H7 (cell line): ENCODE data around the gene GHITM. TPM values are rescaled to one million over a fixed set of nuclear protein-coding genes. Genes with fewer than 3 reads are reported as not detected.
A peak's percentile ranks its signal among the peaks of the same experiment; 100 is the strongest.
"Not testable (repeated sequence)": the region's sequence is repeated elsewhere in the genome, so short reads cannot be mapped to it uniquely, and the experiment has no call there.

ENCODE experiments used
- DNase-seq: peaks from one replicate; pipeline ENCODE4 v3.0.0; 2012
- H3K27me3 ChIP-seq: 2 replicates; pipeline ENCODE4 v1.6.0; 2011; ENCODE audit warnings: mild to moderate bottlenecking, low read length; ENCODE audit not compliant: control insufficient read depth, insufficient read depth
- H3K36me3 ChIP-seq: replicated peaks from 2 replicates; pipeline ENCODE4 v1.5.1; 2011; ENCODE audit warnings: low read length; ENCODE audit not compliant: control insufficient read depth, insufficient read depth
- H3K4me3 ChIP-seq: 2 replicates; pipeline ENCODE4 v1.5.1; 2011; ENCODE audit warnings: low read depth, mild to moderate bottlenecking, control low read depth, low read length, moderate library complexity; ENCODE audit not compliant: insufficient read depth
- total RNA-seq: library from RNA; depleted of rRNA; stranded (reverse); fragments of >200 nt; shearing (Covaris generic); gene quantifications from 2 replicates; pipeline ENCODE4 v1.2.3, GENCODE V29; 2014

GHITM gene
- total RNA-seq, 1 experiment from 2014 or later, result 165 TPM

DNA sequence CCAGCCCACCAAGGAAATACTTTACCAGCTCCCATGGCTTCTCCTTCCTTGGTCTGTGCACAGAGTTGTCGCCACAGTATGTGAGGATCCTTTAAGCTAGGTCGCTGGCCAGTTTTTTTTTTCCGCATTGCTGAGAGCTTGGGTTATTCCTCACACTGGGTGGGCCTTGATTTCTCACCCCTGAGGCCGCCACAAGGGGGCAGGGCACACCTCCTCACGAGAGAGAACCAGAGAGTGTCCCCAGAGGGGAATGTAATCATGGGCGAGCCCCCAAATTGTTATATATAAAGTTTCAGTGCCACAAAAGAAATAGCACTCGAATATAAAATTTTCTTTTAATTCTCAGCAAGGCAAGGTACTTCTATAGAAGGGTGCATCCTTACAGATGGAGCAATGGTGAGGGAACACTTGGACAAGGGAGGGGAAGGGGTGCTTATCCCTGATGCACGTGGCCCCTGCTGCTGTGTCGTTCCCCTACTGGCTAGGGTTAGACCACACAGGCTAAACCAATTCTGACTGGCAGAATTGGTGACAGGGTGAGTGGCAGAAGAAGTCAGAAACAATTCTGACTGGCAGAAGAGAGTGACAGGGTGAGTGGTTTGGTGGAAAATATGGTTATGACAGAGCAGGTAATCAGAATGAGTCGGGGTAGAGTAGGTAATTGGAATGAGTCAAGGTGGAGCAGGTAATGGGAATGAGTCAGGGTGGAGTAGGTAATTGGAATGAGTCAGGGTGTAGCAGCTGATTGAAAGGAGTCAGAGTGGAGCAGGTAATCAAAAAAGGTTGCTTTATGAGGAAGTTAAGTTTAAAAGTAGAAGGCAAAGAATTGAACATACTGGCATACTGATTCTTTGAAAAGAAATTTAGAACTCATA, 13.2 kb upstream of the GHITM start:
- not testable (repeated sequence) for H3K27me3 ChIP-seq, H3K36me3 ChIP-seq

DNA sequence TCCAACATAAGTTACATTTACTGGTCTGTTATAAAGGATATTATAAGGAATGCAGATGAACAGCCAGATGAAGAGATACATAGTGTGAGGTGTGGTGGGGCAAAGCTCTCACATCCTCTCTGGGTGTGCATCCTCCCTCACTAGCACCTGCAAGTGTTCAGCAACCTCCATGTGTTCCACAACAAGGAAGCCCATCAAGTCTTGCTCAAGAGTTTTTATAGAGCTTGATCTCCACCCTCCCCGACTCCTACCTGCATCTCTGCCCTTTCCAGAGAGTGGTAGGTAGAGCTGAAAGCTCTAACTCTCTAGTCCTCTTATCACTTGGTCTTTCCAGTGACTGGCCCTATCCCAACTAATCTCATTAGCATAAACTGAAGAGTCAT, 12.5 kb upstream of the GHITM start:
- DNase-seq, result no peak
- H3K36me3 ChIP-seq, result no peaks in the 10 kb centered on the region
- no peaks in the 10 kb centered on the region for H3K27me3 ChIP-seq
- H3K4me3 ChIP-seq, result no peak overlapping the region

More for the DNA sequence above, 13.2 kb upstream of the GHITM start:
- H3K4me3 ChIP-seq, DNase-seq: not testable (repeated sequence)

DNA sequence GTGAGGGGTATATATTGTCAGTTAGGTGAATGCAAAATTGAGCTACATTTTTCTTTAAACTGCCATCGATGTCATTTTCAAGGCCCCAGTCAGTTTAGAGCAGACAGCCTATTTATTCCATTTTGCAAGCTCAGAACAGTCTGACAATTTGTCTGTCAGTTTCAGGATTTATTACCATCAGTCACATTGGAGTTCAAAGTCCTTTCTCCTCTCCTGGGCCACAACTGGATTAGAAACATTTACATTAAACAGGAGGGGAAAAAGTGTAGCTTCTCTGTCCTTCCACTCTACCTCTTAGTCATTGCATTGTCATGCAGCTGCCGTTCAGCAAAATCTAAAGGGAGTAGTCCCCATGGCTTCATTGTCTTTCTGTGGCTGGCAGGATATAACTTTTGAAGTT, 3.5 kb upstream of the GHITM start:
- Histone ChIP-seq H3K4me3 (no peak overlapping the region), H3K36me3 (no peaks in the 10 kb centered on the region), H3K27me3 (no peaks in the 10 kb centered on the region)
- no peak for DNase-seq

DNA sequence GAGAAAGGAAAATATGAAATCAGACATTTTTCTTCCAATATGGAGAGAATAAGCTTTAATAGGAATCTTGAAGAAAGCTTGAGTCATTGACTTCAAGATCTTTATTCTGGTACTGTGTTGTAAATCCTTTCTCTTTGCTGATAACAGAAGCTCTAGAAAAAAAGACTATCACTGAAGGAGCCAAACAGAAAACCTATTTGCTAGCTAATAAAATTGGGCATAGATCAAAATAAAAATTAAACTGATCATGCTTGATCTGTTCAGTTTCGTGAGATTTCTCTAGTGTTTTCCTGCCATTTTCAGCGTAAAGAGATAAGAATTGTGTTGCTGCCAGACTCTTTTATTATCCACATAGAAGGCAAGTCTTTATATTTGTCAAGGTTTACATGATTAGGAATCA, 1.5 kb upstream of the GHITM start:
- DNase-seq, result no peak
- H3K4me3 ChIP-seq, result no peak overlapping the region
- H3K36me3 ChIP-seq, result peaks cover 2% of the 10 kb centered on the region; the same call in 1 of the 2 replicates
- H3K27me3 ChIP-seq, result no peaks in the 10 kb centered on the region

DNA sequence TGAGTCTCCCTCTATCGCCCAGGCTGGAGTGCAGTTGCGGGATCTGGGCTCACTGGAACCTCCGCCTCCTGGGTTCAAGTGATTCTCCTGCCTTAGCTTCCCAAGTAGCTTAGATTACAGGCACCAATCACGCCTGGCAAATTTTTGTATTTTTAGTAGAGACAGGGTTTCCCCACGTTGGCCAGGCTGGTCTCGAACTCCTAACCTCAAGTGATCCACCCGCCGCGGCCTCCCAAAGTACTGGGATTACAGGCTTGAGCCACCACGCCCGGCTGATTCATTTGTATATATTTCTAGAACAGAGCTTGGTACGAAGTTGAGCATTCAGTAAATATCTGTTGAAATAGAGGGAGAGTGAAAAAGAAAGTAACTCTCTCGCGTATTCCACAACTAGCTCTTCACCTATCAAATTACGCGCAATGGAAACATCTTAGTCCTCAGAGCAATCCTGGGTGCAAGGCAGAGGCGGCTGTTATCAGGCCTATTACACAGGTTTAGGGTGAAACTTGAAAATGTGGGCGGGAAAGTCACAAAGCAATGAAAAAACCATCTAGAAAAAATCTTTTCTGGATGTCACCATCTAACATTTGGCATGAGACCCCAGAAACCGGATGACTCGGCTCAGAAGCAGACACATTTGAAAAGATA, 707 bp upstream of the GHITM start:
- H3K27me3 ChIP-seq, result no peaks in the 10 kb centered on the region
- H3K4me3 ChIP-seq, result peak overlapping the region; percentile 1
- DNase-seq, result peak; percentile 7
- peaks cover 5% of the 10 kb centered on the region for H3K36me3 ChIP-seq

DNA sequence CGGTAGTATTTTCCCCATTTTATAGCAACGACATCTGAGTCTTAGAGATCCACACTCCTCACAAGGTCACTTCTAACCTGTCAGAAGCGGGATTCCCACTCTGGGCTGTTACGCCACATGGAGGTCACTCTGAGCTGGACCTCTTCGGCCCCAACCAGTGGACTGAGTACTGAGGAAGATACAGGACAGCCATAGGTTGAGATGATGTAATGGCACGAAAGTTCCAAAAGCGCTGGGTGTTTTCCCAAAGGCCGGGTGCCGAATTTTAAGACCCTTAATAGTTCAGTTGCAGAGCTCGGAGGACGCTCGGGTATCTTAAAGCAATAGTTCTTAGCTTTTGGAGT, 699 bp downstream of the GHITM start:
- DNase-seq, result no peak
- Histone ChIP-seq H3K36me3 (peaks cover 10% of the 10 kb centered on the region), H3K4me3 (peak overlapping the region; percentile 98), H3K27me3 (no peaks in the 10 kb centered on the region)

DNA sequence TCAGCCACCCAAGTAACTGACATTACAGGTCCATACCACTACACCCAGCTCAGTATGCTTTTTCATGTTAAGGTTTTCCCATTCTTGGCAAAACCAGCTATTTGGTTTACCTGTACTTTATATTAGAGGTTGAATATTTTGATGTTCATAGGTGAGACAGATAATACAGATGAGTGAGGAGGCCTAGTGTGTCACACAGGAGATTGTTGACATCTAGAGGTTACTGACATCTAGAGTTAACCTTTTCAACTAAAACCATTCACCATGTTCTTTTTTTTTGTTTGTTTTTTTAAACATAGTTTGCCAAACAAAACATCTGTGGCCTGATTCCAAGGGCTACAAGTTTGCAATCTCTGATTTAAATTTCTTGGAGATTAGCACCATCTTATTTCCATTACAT, 8.0 kb downstream of the GHITM start:
- no peak for DNase-seq
- Histone ChIP-seq H3K27me3 (no peaks in the 10 kb centered on the region), H3K36me3 (peaks cover 29% of the 10 kb centered on the region), H3K4me3 (no peak overlapping the region)

DNA sequence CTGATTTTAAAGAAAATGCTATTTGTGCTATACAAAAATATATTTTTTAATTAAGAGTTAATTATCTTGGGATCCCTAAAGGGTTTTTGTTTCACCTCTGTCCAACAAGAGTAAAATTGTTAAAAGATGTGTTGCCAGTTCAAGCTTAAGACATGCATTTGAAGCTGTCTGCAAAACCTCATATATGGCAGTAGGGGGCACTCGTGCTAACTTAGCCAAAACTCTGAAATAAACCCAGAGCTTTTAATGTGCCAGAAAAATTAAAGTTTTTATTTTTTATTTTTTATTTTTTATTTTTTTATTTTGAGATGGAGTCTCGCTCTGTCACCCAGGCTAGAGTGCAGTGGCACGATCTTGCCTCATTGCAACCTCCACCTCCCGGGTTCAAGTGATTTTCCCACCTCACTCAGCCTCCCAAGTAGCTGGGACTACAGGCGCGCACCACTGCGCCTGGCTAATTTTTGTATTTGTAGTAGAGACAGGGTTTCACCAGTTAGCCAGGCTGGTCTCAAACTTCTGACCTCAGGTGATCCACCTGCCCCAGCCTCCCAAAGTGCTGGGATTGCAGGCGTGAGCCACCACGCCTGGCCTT, 8.8 kb downstream of the GHITM start:
- H3K4me3 ChIP-seq, H3K27me3 ChIP-seq: not testable (repeated sequence)
- DNase-seq, result peak; percentile 29
- H3K36me3 ChIP-seq, result peaks cover 29% of the 10 kb centered on the region

DNA sequence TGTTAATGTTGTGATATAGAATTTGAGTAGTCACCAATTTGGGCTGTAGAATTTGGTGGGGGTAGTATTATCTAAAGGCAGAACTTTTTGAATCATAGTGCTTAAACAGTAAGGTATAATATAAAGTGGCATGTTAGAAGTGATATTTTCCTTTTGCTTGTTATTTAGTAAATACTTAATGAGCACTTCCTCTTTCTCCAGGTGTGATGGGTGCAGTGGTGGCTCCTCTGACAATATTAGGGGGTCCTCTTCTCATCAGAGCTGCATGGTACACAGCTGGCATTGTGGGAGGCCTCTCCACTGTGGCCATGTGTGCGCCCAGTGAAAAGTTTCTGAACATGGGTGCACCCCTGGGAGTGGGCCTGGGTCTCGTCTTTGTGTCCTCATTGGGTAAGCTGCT, 10.5 kb downstream of the GHITM start:
- Histone ChIP-seq H3K4me3 (no peak overlapping the region), H3K36me3 (peaks cover 22% of the 10 kb centered on the region), H3K27me3 (no peaks in the 10 kb centered on the region)
- DNase-seq, result no peak

DNA sequence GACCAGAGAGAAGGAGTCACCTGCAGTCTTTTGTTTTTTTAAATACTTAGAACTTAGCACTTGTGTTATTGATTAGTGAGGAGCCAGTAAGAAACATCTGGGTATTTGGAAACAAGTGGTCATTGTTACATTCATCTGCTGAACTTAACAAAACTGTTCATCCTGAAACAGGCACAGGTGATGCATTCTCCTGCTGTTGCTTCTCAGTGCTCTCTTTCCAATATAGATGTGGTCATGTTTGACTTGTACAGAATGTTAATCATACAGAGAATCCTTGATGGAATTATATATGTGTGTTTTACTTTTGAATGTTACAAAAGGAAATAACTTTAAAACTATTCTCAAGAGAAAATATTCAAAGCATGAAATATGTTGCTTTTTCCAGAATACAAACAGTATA, 13.5 kb downstream of the GHITM start:
- H3K36me3 ChIP-seq, result peaks cover 15% of the 10 kb centered on the region
- no peaks in the 10 kb centered on the region for H3K27me3 ChIP-seq
- no peak for DNase-seq
- H3K4me3 ChIP-seq, result no peak overlapping the region

DNA sequence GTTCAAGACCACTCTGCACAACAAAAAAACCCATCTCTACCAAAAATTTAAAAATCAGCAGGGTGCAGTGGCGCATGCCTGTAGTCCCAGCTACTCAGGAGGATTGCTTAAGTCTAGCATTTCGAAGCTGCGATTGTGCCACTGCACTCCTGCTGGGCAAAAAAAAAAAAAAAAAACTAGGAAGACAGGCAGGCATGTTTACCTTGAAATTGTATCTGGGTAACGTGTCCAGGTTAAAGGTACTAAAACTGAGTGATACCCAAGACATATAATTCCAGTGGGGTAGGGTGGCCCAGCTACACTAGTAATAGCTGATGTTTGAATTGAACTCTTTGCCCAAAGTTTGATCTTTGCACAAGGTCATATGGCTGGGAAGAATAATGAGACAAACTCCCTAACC, 16.2 kb downstream of the GHITM start:
- no peak for DNase-seq
- H3K27me3 ChIP-seq, result no peaks in the 10 kb centered on the region
- peaks cover 7% of the 10 kb centered on the region for H3K36me3 ChIP-seq
- no peak overlapping the region for H3K4me3 ChIP-seq

DNA sequence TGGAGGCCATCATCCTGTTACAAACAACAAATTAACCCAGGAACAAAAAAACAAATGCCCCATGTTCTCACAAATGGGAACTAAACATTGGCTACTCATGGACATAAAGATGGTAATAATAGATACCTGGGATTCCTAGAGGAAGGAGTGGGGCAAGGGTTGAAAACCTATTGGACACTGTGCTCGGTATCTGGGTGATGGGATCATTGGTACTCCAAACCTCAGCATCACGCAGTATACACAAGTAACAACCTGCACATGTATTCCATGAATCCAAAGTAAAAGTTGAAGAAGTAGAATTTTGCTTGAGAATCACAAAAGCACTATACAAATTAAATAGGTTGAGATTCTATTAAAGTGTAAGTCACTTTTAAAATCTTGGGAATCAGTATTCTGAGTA, 16.7 kb downstream of the GHITM start:
- no peak overlapping the region for H3K4me3 ChIP-seq
- peaks cover 4% of the 10 kb centered on the region for H3K36me3 ChIP-seq
- no peak for DNase-seq
- H3K27me3 ChIP-seq, result no peaks in the 10 kb centered on the region

DNA sequence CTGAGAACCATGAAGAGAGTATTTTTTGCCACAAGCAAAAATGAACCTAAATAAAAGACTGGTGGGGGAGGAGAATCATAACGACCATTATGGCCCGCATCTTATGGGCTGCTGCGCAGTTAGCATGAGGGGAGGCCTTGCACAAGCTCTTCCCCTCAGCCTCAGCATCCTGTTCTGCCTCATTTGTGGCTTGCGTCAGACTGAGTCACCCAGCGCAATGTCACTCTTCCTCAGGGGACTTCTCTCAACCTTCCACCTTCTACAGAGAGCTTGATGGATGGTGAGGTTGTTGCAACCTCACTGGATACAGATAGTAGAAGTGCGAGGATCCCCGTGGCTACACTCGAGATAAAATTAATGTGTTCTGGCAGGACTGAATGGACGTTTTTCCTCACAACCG, 17.5 kb downstream of the GHITM start:
- DNase-seq, result no peak
- Histone ChIP-seq H3K4me3 (no peak overlapping the region), H3K27me3 (no peaks in the 10 kb centered on the region), H3K36me3 (peaks cover 2% of the 10 kb centered on the region)

DNA sequence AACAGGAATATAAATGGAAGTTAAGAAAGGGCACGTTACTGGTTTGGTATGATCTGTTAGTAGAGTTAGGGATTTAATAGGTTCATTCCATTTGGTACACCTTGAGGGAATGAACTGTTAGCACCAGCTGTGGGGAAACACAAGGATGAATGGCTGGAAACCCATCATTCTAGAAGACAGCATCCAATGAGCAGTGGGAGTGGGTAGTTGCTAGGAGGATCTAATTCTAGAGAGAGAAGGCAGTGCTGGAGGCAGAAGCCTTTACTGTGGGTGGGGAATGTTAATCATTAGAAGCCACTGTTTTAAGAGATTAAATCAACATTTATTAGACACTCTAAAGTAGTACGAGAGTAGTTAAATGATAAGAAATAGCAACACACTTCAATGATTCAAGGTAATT, 18.8 kb downstream of the GHITM start:
- Histone ChIP-seq H3K27me3 (no peaks in the 10 kb centered on the region), H3K4me3 (no peak overlapping the region), H3K36me3 (no peaks in the 10 kb centered on the region; the same call in none of the 2 replicates)
- no peak for DNase-seq

DNA sequence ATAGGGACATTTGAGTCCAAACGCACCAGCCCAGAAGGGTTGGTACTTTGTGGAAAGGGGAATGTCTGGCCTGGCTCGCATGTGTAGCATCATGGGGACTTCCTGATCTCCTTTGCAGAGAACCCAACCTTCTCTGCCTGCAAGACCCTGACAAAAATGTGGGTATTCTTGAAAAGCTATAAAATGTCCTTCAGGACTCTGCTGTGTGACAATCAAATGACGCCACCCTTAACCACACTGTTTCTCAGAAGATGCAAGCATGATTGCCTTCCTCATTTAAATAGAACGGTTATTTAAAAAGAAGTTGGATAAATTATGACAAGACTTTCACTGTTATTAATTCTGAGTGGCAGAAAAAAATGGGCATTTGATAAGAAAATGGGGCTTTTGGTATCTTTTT, 19.2 kb downstream of the GHITM start:
- H3K4me3 ChIP-seq, result no peak overlapping the region
- no peaks in the 10 kb centered on the region; the same call in none of the 2 replicates for H3K36me3 ChIP-seq
- no peaks in the 10 kb centered on the region for H3K27me3 ChIP-seq
- DNase-seq, result no peak
